Ishikawa (cell line): ENCODE results near the gene FHL3.

Experiments
- RAD21 ChIP-seq: IDR thresholded peaks from 2 replicates; pipeline ENCODE4 v1.6.1; 2012; ENCODE audit warnings: low read depth
- USF1 ChIP-seq: IDR thresholded peaks from 2 replicates; pipeline ENCODE4 v1.6.1; 2012

DNA sequence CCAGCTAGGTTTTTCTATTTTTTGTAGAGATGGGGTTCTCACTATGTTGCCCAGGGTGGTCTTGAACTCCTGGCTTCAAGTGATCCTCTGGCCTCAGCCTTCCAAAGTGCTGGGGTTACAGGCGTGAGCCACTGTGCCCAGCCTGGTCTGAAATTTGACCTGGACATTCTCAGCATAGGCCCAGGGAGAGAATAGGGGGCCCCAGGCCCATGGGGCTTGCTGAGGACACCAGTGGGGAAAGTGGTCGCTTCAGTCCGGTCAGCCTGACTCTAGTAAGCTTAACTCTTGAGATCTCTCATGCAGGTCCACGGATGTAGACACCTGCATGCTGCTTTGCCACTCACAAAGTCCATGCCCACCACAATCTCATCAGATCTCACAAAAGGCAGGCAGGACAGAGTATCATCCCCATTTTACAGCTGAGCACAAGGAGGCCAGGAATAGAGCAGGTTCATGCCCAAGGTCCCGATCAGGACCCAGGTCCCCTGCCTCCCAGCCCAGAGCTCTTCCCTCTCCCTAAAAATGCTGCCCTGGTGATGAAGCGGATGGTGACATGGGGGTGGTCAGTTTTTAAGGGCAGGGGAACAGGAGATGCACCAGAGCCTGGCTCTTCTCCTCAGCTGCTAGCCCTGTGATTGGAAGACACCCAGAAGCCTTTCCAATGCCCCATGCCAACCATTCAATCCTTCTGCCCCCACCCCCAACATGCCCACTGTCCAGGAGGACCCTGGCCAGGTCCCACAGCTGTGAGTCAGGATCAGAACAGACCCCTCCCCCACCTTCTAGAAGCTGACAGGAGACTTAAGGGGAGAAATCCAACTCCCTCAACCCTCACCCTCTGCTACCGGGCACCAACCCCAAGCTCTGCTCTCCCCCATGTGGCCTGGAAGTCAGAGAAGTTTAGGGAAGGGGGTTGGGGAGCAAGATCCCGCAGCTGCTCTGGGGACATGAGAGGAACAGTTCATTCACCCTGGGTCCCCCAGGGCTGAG, 1.8 kb downstream of the FHL3 start:
- TF ChIP-seq RAD21 (no peak), USF1 (no peak)
